CD14-positive monocyte (primary cell): ENCODE results near the gene SLCO4A1. TPM values are rescaled to one million over a fixed set of nuclear protein-coding genes. Genes with fewer than 3 reads are reported as not detected.

Source experiments
- DNase-seq, 3 donors: peaks; one replicate each; pipeline ENCODE4 v3.0.0-alpha.2; 2011 to 2022
- H2AFZ ChIP-seq: 2 replicates; pipeline ENCODE4 v1.6.0; 2012; ENCODE audit warnings: mild to moderate bottlenecking, low read depth, low read length, inconsistent platforms; ENCODE audit not compliant: insufficient read depth, poor library complexity, severe bottlenecking
- H3K27ac ChIP-seq, 2 donors: 1 replicate in 1 of 2; 2 replicates in 1 of 2; pipeline ENCODE4 v1.5.1; 2012 to 2013; ENCODE audit warnings: low read length in 2 of 2, control low read depth in 1 of 2, inconsistent platforms in 1 of 2, low read depth in 1 of 2, mild to moderate bottlenecking in 1 of 2
- H3K27me3 ChIP-seq, 2 donors: one replicate each; pipeline versions ENCODE4 v1.6.0 to v1.6.1; 2011 to 2013; ENCODE audit warnings: low read length in 2 of 2; ENCODE audit not compliant: control insufficient read depth in 2 of 2, insufficient read depth in 2 of 2
- H3K36me3 ChIP-seq, 2 donors: replicated peaks in 1 of 2; 1 replicate in 1 of 2; 2 replicates in 1 of 2; pipeline versions ENCODE4 v1.5.1 to v1.6.1; 2012 to 2013; ENCODE audit warnings: low read length in 2 of 2, control low read depth in 1 of 2, inconsistent platforms in 1 of 2, mild to moderate bottlenecking in 1 of 2; ENCODE audit not compliant: insufficient read depth in 2 of 2, control insufficient read depth in 1 of 2
- H3K4me1 ChIP-seq, 2 donors: 1 replicate in 1 of 2; 2 replicates in 1 of 2; pipeline versions ENCODE4 v1.5.1 to v1.6.1; 2012 to 2013; ENCODE audit warnings: low read length in 2 of 2, control low read depth in 1 of 2, inconsistent platforms in 1 of 2, mild to moderate bottlenecking in 1 of 2, moderate library complexity in 1 of 2; ENCODE audit not compliant: insufficient read depth in 2 of 2, control insufficient read depth in 1 of 2
- H3K4me2 ChIP-seq: replicated peaks from 2 replicates; pipeline ENCODE3; 2012; ENCODE audit warnings: low read length, moderate library complexity, mild to moderate bottlenecking; ENCODE audit not compliant: poor library complexity, severe bottlenecking; ENCODE audit errors: extremely low read depth
- H3K4me3 ChIP-seq, 3 experiments: fragments of 200-600 bp in 1 of 3; sonication (generic) in 1 of 3; replicated peaks in 1 of 3; 1 replicate in 2 of 3; 2 replicates in 1 of 3; pipeline ENCODE4 v1.5.1; 2011 to 2013; ENCODE audit warnings: low read length in 3 of 3, mild to moderate bottlenecking in 3 of 3, control low read depth in 2 of 3, low read depth in 2 of 3, inconsistent platforms in 1 of 3, moderate library complexity in 1 of 3
- H3K79me2 ChIP-seq: 2 replicates; pipeline ENCODE4 v1.6.0; 2012; ENCODE audit warnings: mild to moderate bottlenecking, control low read depth, inconsistent platforms, low read length, moderate library complexity; ENCODE audit not compliant: insufficient read depth
- H3K9ac ChIP-seq: 2 replicates; pipeline ENCODE4 v1.6.0; 2017; ENCODE audit warnings: low read length, mild to moderate bottlenecking; ENCODE audit not compliant: insufficient read depth, poor library complexity, severe bottlenecking
- H3K9me3 ChIP-seq, 2 donors: replicated peaks in 1 of 2; 1 replicate in 1 of 2; 2 replicates in 1 of 2; pipeline versions ENCODE4 v1.5.1 to v1.6.1; 2012 to 2013; ENCODE audit warnings: low read length in 2 of 2, control low read depth in 1 of 2; ENCODE audit not compliant: control insufficient read depth in 1 of 2, insufficient read depth in 1 of 2
- H4K20me1 ChIP-seq: 2 replicates; pipeline ENCODE4 v1.6.0; 2012; ENCODE audit warnings: mild to moderate bottlenecking, low read length, control low read depth, moderate library complexity; ENCODE audit not compliant: insufficient read depth
- H3K27ac Mint-ChIP-seq, 7 donors: one replicate each; pipeline ENCODE4 v1.8.0; 2020; ENCODE audit warnings: mild to moderate bottlenecking in 7 of 7, mixed read lengths in 7 of 7, moderate library complexity in 6 of 7, inconsistent platforms in 2 of 7
- H3K27me3 Mint-ChIP-seq, 3 donors: one replicate each; pipeline ENCODE4 v1.8.0; 2021 to 2022; ENCODE audit warnings: low read depth in 3 of 3, mild to moderate bottlenecking in 3 of 3, mixed read lengths in 3 of 3, moderate library complexity in 3 of 3, inconsistent platforms in 1 of 3
- H3K36me3 Mint-ChIP-seq, 2 donors: one replicate each; pipeline ENCODE4 v1.8.0; 2020; ENCODE audit warnings: mixed read lengths in 2 of 2, inconsistent platforms in 1 of 2, mild to moderate bottlenecking in 1 of 2
- H3K4me1 Mint-ChIP-seq: one replicate; pipeline ENCODE4 v1.8.0; 2020; ENCODE audit warnings: mild to moderate bottlenecking, mixed read lengths
- H3K4me3 Mint-ChIP-seq, 2 donors: one replicate each; pipeline ENCODE4 v1.8.0; 2020; ENCODE audit warnings: mild to moderate bottlenecking in 2 of 2, mixed read lengths in 2 of 2, moderate library complexity in 1 of 2
- H3K9me3 Mint-ChIP-seq, 7 donors: one replicate each; pipeline ENCODE4 v1.8.0; 2020 to 2022; ENCODE audit warnings: mixed read lengths in 7 of 7, mild to moderate bottlenecking in 6 of 7, moderate library complexity in 6 of 7, inconsistent platforms in 2 of 7
- WGBS: methylation state at CpG from one replicate; pipeline ENCODE4 v1.1.5; 2013; ENCODE audit warnings: missing lambda C conversion rate; ENCODE audit not compliant: insufficient coverage; 5-methylcytosine and 5-hydroxymethylcytosine counted together
- intact Hi-C, 2 donors: fragments of 100-400 bp; cut with micrococcal nuclease; formaldehyde crosslinking; loops; one replicate each; pipeline versions ENCODE4 v1.15.0 to v1.15.1; 2023
- polyA plus RNA-seq, 3 donors: library from polyadenylated mRNA; depleted of rRNA in 1 of 3; unstranded in 2 of 3; stranded (reverse) in 1 of 3; fragments of 300-500 nt in 2 of 3; fragments of >200 nt in 1 of 3; fragmentation: Illumina TruSeq in 2 of 3; gene quantifications; 1 replicate in 2 of 3; 2 replicates in 1 of 3; pipeline ENCODE4 v1.2.3, GENCODE V29; 2012 to 2021
- TF ChIP-seq, protein P1 (sequence below): fragments of 200-600 bp; IDR thresholded peaks from one replicate; pipeline ENCODE4 v1.8.0; 2022; ENCODE audit warnings: antibody characterized with exemption, mild to moderate bottlenecking

SLCO4A1 gene
- polyA plus RNA-seq, 3 donors: 0.05 to 0.42 (median 0.26) TPM

DNA sequence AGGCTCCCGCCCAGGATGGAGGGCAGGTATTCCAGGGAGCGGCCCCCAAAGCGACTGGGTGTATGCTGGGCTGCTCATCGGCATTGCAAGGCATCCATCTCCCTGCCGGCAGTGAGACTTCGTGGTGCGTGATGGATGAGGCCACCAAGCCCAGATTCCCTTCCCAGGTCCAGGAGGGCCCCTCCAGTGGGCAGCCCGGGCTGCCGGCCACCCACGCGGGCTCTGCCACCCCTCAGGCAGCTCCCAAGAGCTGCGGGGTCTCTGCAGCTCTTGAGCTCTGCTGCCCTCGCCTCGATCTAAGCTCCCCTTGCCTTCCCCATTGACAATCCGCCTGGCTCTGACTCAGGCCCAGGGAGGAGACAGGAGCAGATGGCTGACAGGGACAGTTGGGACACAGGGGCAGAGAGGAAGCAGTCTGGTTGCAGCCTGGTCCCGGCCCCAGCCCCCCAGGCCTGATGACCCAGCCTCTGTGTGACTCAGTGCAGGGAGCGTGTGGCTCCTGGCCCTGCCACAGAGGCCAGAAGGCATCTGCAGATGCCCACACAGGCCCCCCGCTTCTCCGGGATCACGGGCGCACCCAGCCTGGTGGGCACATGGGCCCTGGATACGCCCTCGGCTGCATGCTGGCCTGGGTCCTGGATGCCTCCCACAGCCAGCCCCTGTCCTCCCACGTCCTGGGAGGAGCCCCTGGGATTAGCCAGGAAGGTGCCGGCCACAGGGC, 33.0 kb downstream of the SLCO4A1 start:
- H3K4me1 ChIP-seq: peaks cover 71 to 94% of the 10 kb centered on the region in 2 donors
- TF ChIP-seq, protein P1, sequence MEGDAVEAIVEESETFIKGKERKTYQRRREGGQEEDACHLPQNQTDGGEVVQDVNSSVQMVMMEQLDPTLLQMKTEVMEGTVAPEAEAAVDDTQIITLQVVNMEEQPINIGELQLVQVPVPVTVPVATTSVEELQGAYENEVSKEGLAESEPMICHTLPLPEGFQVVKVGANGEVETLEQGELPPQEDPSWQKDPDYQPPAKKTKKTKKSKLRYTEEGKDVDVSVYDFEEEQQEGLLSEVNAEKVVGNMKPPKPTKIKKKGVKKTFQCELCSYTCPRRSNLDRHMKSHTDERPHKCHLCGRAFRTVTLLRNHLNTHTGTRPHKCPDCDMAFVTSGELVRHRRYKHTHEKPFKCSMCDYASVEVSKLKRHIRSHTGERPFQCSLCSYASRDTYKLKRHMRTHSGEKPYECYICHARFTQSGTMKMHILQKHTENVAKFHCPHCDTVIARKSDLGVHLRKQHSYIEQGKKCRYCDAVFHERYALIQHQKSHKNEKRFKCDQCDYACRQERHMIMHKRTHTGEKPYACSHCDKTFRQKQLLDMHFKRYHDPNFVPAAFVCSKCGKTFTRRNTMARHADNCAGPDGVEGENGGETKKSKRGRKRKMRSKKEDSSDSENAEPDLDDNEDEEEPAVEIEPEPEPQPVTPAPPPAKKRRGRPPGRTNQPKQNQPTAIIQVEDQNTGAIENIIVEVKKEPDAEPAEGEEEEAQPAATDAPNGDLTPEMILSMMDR: no peak
- peak; percentile 95 to 98 (median 97) for DNase-seq
- H3K36me3 ChIP-seq: no peaks in the 10 kb centered on the region
- H3K9me3 ChIP-seq: peaks cover 0 to 7% of the 10 kb centered on the region in 2 donors
- peaks cover 85% of the 10 kb centered on the region for H3K4me1 Mint-ChIP-seq
- H3K4me3 ChIP-seq: no peak overlapping the region
- H3K9ac ChIP-seq: peak overlapping the region; percentile 51
- peaks cover 2 to 8% of the 10 kb centered on the region in 2 donors for H3K36me3 Mint-ChIP-seq
- no peaks in the 10 kb centered on the region for H3K79me2 ChIP-seq
- no peaks in the 10 kb centered on the region for H3K27me3 ChIP-seq
- H4K20me1 ChIP-seq: no peaks in the 10 kb centered on the region
- H3K9me3 Mint-ChIP-seq: peaks cover 2 to 16% (median 7%) of the 10 kb centered on the region in 7 donors
- intact Hi-C loops: loop anchor here (5.0 kb wide), 2 partner anchors 57 to 67 kb away; no protein-coding TSS in a partner anchor
- peaks cover 1 to 7% (median 2%) of the 10 kb centered on the region in 3 donors for H3K27me3 Mint-ChIP-seq
- WGBS: 33% methylated on average over 22 of the region's 25 CpGs
- H3K4me2 ChIP-seq: no peak overlapping the region
- peak overlapping the region; percentile 3 for H2AFZ ChIP-seq
- H3K27ac Mint-ChIP-seq: peak overlapping the region; percentile 38 to 92 (median 81)
- H3K4me3 Mint-ChIP-seq: peak overlapping the region; percentile 9 to 63
- H3K27ac ChIP-seq: peak overlapping the region; percentile 14 to 86

DNA sequence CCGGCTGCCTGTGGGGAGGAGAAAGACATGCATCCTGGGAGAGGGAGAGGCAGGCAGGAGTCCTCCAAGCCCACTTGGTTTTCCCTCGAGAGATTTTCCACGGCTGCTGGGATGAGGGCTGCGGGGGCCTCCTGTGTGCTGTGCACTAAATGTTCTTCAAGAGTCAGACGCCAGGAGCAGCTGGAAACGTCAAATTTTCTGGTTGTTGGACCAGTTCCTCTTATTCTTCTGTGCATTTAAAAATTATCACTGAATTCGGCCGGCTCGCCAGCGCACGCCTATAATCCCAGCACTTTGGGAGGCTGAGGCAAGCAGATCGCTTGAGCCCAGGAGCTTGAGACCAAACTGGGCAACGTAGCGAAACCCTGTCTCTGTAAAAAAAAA, 33.6 kb downstream of the SLCO4A1 start:
- H3K4me1 ChIP-seq: peaks cover 71 to 89% of the 10 kb centered on the region in 2 donors
- 27% methylated on average over 13 of the region's 14 CpGs for WGBS
- H3K27me3 Mint-ChIP-seq: peaks cover 1 to 7% (median 2%) of the 10 kb centered on the region in 3 donors
- H3K9me3 Mint-ChIP-seq: peaks cover 5 to 19% (median 10%) of the 10 kb centered on the region in 7 donors
- TF ChIP-seq, protein P1: no peak
- H3K27ac Mint-ChIP-seq: peak overlapping the region; percentile 38 to 87 (median 81)
- peak overlapping the region; percentile 3 for H2AFZ ChIP-seq
- peak overlapping the region; percentile 14 to 86 for H3K27ac ChIP-seq
- H3K9me3 ChIP-seq: peaks cover 0 to 7% of the 10 kb centered on the region in 2 donors
- peak in 2 of 3 donors; percentile 31 to 47 for DNase-seq
- peak overlapping the region in 1 of 2 donors; percentile 21 for H3K4me3 Mint-ChIP-seq
- H3K4me3 ChIP-seq: no peak overlapping the region
- peak overlapping the region; percentile 51 for H3K9ac ChIP-seq
- H3K27me3 ChIP-seq: no peaks in the 10 kb centered on the region
- H3K4me2 ChIP-seq: no peak overlapping the region
- H4K20me1 ChIP-seq: no peaks in the 10 kb centered on the region
- H3K36me3 Mint-ChIP-seq: peaks cover 2 to 8% of the 10 kb centered on the region in 2 donors
- peaks cover 83% of the 10 kb centered on the region for H3K4me1 Mint-ChIP-seq
- intact Hi-C loops: loop anchor here (2.0 to 5.0 kb wide), 4 partner anchors 56 to 113 kb away; no protein-coding TSS in a partner anchor
- H3K79me2 ChIP-seq: no peaks in the 10 kb centered on the region
- no peaks in the 10 kb centered on the region for H3K36me3 ChIP-seq
